Left hindlimb (tissue), 1 donor: Measurements from ENCODE around the gene ARRDC1.
A peak's percentile ranks its signal among the peaks of the same experiment; 100 is the strongest.
"Not testable (repeated sequence)": the region's sequence is repeated elsewhere in the genome, so short reads cannot be mapped to it uniquely, and the experiment has no call there.

Source experiments
- DNase-seq: peaks from one replicate; pipeline ENCODE4 v3.0.0-alpha.2; 2018

ARRDC1 gene

GRCh38 chr9:137588311-137588710 lies 17.2 kb upstream of the ARRDC1 start:
- DNase-seq: no peak

- DNase-seq: no peak
Measured at GRCh38 chr9:137588891-137589290, 16.6 kb upstream of the ARRDC1 start.

- no peak for DNase-seq
Measured at GRCh38 chr9:137589441-137590122, 15.9 kb upstream of the ARRDC1 start.

GRCh38 chr9:137590123-137590468 lies 15.4 kb upstream of the ARRDC1 start:
- DNase-seq: no peak

GRCh38 chr9:137590469-137591383 lies 14.8 kb upstream of the ARRDC1 start, which contains the start of gene ZMYND19:
ZMYND19 (minus strand) TSS chr9:137590512; CDS start chr9:137590263, 249 bp downstream.
- DNase-seq: peak; percentile 93

GRCh38 chr9:137592767-137593166 lies 12.7 kb upstream of the ARRDC1 start:
- DNase-seq: no peak

- DNase-seq: no peak
Measured at GRCh38 chr9:137593176-137593575, 12.3 kb upstream of the ARRDC1 start.

- not testable (repeated sequence) for DNase-seq
Measured at GRCh38 chr9:137596577-137596976, 8.9 kb upstream of the ARRDC1 start.

- no peak for DNase-seq
Measured at GRCh38 chr9:137598943-137599342, 6.5 kb upstream of the ARRDC1 start.

- no peak for DNase-seq
Measured at GRCh38 chr9:137602661-137603060, 2.8 kb upstream of the ARRDC1 start.

GRCh38 chr9:137603879-137604278 lies 1.6 kb upstream of the ARRDC1 start:
- no peak for DNase-seq

GRCh38 chr9:137604345-137605086 lies 970 bp upstream of the ARRDC1 start:
- DNase-seq: peak; percentile 61

- no peak for DNase-seq
Measured at GRCh38 chr9:137606005-137606621, 627 bp downstream of the ARRDC1 start.

GRCh38 chr9:137606734-137607138 lies 1.2 kb downstream of the ARRDC1 start:
- no peak for DNase-seq

- no peak for DNase-seq
Measured at GRCh38 chr9:137607141-137607857, 1.8 kb downstream of the ARRDC1 start.

GRCh38 chr9:137610944-137611343 lies 5.5 kb downstream of the ARRDC1 start:
- DNase-seq: no peak

GRCh38 chr9:137611623-137612609 lies 6.4 kb downstream of the ARRDC1 start:
- DNase-seq: no peak

GRCh38 chr9:137612741-137613142 lies 7.3 kb downstream of the ARRDC1 start:
- DNase-seq: no peak

GRCh38 chr9:137613259-137613658 lies 7.8 kb downstream of the ARRDC1 start:
- no peak for DNase-seq

GRCh38 chr9:137613738-137614523 lies 8.4 kb downstream of the ARRDC1 start:
- DNase-seq: no peak
